Measurements from ENCODE around the gene RAF1.
"Not testable (repeated sequence)": the region's sequence is repeated elsewhere in the genome, so short reads cannot be mapped to it uniquely, and the experiment has no call there.

The RAF1 gene
- total RNA-seq = 241 to 360 reads per million in 2 donors

DNA sequence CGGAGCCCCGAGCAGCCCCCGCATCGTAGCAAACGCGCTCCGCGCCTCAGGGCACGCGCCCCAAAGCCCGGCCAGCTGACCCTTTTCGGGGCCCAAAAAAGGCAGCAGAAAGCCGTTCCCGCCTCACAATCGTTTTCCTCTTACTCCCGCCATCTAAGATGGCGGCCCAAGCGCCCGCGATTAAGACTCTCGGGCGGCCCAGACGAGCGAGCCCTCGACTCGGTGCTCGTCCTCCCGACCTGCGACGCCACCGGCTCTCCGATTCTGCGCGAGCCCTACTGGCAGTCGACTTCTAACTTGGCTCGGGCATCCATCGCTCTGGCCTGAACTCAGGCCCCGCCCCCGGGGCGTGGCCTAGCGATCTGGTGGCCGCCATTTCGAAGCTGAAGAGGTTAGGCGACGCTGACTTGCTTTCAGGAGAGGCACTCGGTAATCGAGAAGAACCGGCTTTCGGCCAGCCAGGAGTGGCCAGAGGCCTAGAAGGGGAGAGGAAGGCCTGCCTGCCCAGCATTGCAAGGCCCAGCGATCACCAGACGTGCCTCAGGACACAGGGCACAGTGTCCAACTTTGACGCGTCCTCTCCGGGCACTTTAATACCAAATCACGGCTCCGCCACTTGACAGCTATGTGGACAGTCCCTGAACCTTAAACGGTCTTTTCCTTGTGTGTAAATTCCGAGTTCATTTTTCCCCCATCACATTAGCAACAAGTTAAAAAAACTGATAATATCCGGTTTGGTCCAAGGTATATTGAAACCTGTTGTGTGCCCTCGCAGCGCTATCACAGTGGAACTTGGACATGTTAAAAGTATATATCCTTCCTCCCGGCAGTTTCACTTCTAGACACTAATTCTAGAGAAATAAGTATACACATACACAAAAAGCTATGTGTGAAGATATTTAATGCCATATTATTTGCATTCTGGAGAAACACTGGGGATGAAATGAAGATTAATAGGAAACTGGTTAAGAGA lies at the start of gene RAF1:
Gene RAF1, minus strand, starts transcription at position 182 of the 973 bp plus-strand sequence. CDS start 45,396 bp downstream, outside the sequence.
- DNase-seq = peak; percentile 94 to 99 (median 96)

DNA sequence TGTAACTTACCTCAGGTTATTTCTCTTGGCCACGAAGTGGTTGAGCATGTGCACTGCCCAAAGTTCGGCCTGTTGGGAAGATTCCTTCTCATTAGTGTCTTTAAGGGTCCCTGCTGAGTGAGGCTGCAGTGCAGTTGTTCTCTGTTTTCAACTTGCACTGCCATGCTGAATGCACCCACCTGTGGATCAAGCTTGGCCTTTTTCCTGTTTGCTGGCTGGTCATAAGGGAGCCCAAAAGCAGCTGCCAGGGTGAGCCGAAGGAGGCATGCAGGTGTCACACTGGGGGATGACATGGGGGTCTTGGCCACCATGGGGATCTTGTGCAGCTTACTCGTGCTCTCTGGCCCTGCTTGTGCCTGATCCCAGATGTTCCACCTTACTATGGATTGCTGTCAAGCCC lies 46.1 kb upstream of the RAF1 start:
- no peak for DNase-seq

DNA sequence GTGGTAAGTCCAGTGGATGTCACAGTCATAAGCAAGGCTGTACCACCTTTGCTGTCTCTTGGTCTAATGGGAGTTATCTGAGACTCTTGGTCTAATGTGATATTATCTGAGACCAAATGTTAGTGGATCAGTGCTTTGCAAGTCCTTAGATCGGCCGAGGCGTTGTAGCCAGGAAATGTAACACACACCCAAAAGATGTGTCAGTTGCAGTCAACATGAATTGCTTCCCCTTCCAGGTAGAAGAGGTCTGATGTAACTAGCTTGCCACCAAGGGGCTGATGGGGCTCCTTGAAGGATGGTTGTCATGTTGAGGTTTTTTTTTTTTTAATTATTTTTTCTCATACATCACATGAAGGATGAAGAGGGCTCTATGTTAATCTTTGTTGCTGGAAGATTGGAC lies 45.4 kb upstream of the RAF1 start:
- DNase-seq = no peak

DNA sequence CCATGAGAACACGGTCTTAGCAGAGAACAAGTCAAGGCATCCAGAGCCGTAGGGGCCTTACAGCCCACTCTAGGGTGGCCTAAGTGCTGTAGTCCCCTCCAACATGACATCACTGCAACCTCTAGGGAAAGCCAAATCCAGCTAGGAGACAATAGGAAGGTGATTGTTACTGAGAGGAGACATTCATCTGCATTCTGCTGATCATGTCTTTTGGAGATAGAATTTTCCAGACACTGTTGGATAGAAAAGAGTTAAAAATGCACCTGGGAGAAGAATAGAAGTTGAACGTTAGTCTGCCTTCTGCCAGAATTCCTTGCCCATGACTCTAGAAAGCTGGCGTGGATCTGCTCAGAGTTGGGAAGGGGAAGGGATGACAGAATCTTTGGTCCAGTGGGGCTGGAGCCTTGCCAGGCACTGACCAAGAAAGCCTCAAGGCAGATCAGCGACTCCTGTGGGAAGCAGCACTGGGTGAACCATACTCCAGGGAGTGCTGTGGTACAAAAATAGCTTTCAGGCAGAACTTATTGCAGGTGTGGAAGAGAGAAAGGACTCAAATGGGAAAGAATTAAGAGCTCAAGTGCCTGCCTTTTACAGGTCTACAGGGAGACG lies 44.8 kb upstream of the RAF1 start:
- no peak for DNase-seq

DNA sequence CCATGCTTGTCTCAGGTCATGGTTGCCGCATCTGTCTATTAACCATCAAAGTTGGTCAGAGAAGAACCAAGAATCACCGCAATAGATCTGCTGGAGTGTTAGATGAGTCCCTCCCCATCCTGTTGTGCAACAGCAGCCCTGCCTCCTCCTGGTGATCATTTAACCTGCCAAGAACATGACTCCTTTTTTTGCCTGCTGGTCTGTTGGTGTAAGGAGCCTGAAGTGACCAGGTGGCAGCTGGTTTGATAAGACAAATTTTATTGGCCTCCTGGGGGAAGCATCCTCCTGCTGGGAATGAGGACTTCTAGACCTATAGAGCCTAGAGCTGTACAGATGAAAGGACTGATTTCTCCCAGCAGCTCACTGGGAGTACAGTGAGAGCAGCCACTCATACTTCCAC lies 43.5 kb upstream of the RAF1 start:
- DNase-seq = no peak

DNA sequence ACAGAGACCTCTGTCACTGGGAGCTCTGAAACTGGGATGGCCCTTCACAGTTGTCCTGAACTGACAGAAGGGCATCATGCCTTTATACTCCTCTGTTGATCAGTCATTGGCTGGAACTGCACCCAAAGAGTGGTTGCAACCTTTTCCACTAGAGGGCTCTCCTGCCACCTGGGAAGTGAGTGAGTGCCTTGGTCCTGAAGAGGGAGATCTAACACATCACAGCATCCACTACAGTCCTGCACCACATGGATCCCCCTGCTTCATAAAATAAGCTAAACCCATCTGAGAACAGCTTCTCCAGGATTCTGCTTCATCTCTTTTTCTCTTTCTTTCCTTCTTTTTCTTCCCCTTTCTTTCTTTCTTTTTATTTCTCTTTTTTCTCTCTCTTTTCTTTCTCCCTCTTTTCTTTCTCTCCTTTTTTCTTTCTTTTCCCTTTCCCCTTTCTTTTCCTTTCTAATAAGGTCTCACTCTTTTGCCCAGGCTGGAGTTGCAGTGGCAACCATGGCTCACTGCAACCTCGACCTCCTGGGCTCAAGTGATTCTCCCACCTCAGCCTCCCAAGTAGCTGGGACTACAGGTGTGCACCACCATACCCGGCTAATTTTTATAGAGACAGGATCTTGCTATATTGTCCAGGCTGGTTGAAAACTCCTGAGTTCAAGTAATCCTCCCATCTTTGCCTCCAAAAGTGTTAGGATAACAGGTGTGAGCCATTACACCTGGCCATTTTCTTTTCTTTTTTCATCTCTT lies 42.8 kb upstream of the RAF1 start:
- DNase-seq = peak in 4 of 5 experiments; percentile 15 to 71 (median 26)

DNA sequence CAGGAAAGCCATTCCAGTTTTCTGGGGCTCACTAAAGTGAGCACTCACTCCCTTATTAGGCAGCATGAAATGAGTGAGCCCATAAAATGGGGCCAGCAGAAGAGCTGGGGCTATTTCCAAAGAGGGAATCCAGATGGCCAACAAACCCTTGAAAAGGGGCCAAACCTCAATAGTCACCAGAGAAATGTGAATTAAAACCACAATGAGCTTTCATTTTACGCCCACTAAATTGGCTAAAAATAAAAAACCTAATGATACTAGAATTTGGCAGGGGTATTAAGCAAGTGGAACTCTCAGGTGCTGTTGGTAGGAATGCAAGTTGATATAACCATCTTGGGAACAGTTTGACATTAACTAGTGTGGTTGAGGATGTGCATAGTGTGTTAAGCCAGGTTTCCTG lies 42.1 kb upstream of the RAF1 start:
- DNase-seq = no peak

DNA sequence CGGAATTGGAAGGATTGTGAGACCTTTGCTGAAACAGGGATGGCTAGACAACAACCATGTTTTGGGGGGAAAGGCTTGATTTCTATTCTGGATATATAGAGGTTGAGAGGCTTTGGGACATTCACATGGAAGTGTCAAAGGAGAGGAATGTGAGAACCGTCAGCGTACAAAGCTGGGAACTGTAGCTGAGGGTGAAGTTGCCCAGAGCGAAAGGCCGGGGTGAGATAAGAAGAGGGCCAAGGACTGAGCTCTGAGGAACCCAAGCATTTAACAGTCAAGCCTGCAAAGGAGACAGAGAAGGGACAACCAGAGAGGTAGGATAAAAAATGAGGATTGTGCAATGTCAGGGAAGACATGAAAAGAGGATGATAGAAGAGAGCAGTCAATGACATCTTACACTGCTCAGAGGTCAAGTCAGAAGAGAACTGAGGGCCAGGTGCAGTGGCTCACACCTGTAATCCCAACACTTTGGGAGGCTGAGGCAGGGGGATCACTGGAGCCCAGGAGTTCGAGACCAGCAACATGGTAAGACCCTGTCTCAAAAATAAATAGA lies 41.5 kb upstream of the RAF1 start:
- DNase-seq = no peak

DNA sequence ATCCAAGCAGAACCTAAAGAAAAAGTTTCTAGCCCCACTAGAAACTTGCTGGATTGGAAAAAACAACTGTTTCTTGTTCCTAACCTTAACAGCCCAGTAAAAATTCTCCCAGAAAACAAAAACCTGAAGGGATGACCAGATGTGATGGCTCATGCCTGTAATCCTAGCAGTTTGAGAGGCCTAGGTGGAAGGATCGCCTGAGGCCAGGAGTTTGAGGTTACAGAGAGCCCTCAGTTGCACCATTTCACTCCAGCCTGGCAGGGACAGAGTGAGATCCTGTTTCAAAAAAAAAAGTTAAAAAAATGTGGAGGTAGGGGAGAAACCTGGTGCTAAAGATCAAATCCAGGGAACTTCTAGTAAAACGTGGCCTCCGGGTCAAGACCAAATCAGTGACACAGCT lies 38.6 kb upstream of the RAF1 start:
- no peak for DNase-seq

DNA sequence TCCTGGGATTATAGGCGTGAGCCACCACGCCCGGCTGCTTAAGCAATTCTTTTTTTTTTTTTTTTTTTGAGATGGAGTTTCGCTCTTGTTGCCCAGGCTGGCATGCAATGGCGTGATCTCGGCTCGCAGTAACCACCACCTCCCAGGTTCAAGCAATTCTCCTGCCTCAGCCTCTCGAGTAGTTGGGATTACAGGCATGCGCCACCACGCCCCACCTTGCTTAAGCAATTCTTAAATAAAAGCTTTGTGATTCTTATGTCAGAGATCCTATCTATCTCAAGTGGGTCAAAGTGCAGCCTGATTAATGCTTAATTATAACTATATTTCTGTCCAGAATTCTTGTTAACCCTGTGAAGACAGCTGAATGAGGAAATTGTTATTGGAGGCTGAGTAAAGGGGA lies 37.7 kb upstream of the RAF1 start:
- DNase-seq = not testable (repeated sequence)

DNA sequence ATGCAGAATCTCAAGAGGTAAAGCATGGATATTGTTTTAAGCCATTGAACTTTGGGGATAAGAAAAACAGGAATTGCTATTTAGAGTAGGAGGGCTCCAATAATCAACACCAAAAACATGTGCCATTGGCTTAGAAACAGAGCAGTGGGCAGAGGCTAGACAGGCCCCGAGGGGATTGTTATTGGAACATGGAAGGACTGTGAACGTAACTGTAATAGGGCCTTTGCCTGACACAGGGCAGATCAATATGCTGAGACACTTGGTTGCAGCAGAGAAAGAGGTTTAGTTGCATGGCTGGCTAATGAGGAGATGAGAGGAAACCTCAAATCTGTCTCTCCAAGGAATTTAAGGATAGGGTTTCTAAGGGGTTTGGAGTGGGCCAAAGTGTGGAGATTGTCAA lies 36.9 kb upstream of the RAF1 start:
- no peak for DNase-seq

DNA sequence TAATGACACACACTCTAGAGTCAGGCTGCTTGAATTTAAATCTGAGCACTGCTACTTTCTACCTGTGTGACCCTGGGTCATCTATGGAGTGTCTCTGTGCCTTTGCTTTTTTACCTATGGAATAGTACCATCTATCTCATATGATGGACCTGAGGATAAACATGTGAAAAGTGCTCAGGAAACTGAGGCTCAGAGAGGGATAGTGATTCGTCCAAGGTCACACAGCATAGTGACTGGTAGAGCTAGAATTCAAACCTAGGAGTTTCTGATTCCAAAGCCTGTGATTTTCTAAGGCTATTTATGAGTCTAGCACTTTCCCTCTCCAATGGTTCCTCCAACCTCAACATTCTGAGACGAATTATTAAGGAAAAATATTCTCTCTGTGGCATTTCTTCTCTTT lies 32.0 kb upstream of the RAF1 start:
- no peak for DNase-seq

DNA sequence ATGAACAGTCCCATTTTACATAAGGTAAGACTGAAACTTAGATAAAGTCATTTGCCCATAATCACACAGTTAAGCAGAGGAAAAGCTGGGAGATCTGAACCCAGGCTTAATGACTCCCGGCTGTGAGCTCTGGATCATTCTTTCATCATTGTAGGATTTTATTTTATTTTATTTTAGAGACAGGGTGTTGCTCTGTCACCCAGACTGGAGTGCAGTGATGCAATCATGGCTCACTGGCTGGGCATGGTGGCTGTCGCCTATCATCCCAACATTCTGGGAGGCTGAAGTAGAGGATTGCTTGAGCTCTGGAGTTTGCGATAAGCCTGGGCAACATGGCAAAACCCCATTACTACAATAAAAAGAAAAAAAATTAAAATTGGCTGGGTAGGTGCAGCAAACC lies 31.2 kb upstream of the RAF1 start:
- DNase-seq = no peak

DNA sequence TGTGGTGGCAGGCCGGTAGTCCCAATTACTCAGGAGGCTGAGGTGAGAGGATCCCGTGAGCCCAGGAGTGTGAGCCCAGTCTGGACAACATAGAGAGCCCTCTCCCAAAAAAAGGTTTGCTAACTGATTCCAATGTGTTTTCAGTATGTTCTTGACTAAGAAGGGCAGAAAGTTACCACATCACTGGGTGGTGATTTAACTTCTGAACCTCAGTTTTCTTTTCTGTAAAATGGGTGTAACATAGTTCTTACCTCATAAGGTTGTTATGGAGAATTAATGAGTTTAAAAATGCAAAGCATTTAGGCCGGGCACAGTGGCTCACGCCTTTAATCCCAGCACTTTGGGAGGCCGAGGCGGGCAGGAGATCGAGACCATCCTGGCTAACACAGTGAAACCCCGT lies 28.5 kb upstream of the RAF1 start:
- no peak for DNase-seq

DNA sequence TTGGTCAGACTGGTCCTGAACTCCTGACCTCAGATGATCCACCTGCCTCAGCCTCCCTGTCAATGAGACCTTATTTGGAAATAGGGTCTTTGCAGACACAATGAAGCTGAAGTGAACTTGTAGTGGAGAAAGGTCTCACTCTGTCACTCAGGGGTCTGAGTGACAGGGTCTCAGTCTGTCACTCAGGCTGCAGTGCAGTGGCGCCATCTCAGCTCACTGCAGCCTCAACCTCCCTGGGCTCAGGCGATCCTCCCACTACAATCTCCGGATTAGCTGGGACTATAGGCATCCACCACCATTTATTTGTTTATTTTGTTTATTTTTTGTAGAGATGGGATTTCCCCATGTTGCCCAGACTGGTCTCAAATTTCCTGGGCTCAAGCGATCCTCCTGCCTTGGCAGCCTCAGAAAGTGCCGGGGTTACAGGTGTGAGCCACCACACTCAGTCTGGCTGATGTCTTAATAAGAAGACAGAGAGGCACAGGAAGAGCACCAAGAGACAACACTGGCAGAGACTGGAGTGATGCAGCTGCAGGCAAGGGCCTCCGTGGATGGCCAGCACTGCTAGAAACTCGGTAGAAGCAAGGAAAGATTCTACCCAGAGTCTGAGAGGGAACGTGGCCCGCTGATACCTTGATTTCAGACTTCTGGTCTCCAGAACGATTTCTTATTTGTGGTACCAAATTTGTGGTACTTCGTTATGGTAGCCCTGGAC lies 26.2 kb upstream of the RAF1 start:
- DNase-seq = no peak

DNA sequence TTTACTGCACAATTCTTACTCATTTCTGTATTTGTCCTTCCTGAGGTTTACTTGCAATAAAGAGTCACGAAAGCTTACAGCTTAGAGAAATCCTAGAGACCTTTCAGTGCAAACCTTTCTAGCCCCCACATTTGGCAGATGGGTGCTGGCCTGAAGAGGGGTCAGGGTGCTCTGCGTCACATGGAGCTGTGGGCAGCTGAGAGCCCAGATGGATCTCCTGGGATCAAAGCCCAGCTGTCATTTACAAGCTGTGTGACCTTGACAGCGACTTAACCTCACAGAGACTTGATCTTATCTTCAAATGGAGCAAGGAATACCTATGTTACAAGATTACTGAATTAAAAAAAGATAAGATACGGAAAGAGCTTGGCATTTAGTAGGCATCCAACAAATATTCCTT lies 24.0 kb upstream of the RAF1 start:
- no peak for DNase-seq

DNA sequence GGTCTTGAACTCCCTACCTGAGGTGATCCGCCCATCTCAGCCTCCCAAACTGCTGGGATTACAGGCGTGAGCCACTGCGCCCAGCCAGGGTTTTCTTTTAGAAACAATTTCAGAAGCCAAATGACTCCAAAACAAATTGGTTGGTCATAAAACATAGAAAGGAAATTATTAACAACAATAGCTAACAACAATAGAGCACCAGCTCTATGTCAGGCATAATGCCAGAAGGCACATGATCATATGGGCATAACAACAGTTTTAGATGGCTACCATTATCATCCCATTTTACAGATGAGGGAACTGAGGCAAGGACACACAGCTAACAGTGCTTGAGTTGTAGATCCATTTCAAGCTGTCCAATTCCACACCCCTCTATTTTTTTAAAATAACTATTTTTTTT lies 22.2 kb upstream of the RAF1 start:
- no peak for DNase-seq

DNA sequence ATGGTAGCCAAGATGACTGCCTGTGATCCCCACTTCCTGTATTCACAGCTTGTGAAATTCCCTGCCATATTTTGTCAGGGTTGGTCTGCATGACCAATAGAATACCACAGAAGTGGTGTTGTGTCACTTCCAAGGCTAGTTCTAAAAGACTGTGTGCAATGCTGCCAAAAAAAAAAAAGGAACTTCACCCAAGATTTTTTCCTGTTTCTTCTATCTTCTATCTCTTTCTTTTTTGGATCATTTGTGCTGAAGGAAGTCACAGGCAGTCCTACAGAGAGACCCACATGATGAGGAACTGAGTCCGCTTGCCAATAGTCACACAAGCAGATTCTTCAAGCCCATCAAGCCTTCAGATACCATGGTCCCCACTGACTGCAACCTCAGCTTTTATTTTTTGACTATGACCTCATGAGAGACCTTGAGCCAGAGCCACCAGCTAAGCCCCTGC lies 18.1 kb upstream of the RAF1 start:
- no peak for DNase-seq

DNA sequence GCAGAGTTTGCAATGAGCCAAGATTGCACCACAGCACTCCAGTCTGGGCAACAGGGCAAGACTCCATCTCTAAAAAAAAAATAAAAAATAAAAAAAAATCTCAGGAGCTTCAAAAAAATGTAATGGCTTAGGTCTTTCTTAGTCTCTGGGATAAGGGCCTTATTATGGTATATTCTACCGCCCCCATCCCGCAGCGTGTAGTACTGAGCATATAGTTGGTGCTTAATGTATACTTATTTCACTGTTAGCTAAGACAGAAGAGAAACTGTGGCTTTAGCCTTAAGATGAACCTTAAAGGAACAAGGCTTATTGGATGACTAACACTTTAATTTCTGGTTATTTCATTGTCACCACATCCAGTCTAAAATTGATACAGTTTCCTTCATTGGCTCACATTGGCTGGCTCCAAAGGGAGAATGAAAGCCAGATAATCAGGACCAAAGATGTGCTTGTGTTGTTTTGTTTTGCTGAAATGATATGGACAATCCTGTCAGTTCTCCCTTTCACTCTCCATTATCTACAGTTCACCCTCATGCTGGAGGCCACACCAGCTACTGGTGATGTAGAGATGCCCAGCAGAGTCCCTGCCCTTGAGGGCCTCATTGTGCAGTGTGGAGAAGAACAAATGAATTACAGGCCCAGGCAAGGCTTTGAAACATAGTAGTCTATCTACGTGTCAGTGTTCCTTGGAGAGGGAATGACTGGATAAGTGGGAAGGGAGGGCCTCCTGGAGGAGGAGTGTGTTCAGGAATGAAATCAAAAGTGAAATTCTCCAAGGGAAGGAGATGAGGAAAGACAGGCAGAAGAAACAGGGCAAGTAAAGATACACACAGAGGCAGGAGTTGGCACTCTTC lies 17.4 kb upstream of the RAF1 start:
- no peak for DNase-seq

DNA sequence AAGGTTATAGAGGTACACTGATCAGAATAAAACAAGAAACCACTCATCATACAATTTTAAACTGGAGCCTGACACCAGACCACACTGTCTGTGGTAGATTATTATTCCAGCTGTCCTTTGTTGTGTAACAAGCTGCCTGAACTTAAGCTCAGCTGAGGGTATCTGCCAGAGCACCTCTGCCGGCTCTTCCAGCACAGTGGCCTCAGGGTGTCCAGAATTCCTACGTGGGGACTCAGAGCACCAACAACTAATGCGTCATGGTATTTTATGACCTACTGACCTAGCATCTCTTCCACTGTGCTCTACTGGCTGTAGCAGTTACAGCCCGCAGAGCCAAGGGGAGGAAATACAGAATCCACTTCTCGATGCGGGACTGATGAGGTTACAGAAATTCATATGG lies 15.6 kb upstream of the RAF1 start:
- DNase-seq = no peak

DNA sequence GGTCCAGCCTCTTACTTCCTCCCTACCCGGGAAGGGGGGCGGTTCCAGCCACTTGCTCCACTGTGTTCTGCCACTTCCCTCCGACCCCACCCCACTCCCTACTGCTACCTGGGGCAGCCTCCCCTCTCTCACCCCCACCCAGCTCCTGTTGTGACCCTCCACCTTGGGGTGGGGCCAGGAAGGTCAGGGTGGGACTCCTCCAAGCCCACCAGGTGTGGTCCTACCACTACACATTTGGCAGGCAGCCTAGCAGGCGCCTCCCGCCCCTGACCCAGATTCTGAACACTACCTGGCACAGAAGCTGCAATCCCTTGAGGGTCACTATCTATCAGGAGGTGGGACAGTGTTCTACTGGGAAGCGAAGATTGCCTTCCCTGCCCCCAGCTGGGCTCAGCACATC lies 13.7 kb upstream of the RAF1 start:
- no peak for DNase-seq

Data from T-helper 2 cell (primary cell).